DMS53 treated with DMSO at 0.1 percent for 48 hours (cell line): ENCODE results near the gene FAM217B.
"Not testable (repeated sequence)": the region's sequence is repeated elsewhere in the genome, so short reads cannot be mapped to it uniquely, and the experiment has no call there.

Experiments
- DNase-seq: peaks from one replicate; lab custom pipeline; 2025; ENCODE audit not compliant: unreplicated experiment; lab: John Stamatoyannopoulos, UW

Gene FAM217B

GRCh38 chr20:59938696-59939051, 1.5 kb upstream of the FAM217B start:
- no peak for DNase-seq

DNA sequence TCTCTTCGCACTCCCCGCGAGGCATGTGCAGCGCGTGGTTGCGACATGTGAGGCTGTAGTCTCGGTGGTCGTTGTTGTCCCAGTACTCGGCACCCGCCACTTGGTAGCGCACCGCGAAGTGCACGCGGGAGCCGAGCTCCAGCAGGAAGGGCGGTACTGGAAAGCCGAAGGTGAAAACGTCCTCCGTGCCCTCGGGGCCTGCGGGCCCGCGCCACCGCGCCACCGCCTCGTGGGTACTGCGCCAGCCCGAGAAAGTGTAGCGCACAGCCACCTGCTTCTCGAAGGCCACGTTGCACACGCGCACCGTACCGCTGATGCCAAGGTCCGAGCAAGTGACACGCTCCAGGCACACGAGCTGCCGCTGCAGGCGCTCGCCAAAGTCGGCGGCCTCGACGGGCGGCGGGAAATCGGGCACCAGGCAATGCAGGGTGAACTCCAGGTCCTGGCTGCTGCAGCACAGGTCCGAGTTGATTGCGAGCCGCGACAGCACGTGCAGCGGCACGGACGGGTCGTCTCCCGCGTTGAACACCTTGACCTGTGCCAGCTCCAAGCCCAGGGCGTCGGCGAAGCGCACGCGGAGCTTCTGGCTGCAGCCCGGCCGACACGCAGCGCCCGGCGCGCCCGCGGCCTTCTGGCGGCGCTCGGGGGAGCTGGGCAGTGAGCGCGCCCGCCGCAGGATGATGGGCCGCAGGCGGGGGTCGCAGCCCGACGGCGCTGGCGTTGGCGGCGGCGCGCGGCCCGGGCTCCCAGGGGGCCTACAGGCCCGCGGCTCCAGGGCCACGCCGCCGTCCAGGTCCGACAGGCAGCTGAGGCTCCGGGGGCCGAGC, 924 bp upstream of the FAM217B start:
- DNase-seq: no peak

DNA sequence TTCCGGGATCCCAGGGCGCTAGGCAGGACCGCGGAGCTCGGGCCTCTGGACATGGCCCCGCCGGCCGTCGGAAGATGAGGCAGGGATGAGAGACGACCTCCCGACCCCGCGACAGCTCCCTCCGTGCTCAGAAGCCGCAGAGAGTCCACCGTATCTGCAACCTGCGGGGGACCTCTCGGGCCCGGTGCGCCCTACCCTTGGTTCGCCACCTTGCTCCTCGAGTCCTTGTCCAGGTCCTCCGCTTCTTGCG, 385 bp upstream of the FAM217B start:
- no peak for DNase-seq

DNA sequence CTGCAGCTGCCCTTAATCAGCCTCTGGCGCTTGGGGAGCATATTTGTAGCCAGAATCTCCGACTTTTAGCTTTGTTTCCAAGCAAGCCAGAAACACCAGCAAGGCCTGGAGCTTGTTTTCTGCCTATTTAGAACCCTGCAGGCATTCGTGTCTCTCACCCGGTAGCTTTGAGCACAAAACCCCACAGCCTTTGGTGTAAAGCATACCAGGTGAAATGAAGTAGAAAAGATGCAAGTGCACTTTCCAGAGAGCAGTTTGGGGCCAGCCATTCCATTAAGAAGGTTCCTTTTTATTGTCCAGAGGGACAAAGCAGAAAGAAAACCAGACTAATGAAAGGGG, 736 bp downstream of the FAM217B start:
- no peak for DNase-seq

GRCh38 chr20:59942245-59942644, 2.1 kb downstream of the FAM217B start:
- DNase-seq: no peak

GRCh38 chr20:59944726-59945125, 4.5 kb downstream of the FAM217B start:
- DNase-seq: no peak

DNA sequence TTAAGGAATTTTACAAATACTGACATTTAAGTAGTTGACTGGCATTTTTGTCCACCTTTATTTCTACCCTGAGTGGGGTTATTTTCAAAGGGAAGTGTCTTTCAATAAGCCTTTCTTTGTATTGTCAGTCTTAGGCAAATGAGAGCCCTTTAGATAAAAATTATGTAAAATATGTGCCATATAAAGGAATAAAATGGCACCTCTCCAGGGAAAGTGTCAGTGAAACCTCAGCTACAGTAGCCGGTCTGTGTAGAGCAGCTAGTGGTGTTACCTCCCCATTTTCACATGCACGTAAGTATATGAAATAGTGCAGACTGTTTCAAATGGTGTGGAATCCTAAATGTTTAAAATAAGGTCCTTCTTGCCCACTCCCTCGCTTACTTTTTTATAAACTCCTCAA, 5.0 kb downstream of the FAM217B start:
- no peak for DNase-seq

DNA sequence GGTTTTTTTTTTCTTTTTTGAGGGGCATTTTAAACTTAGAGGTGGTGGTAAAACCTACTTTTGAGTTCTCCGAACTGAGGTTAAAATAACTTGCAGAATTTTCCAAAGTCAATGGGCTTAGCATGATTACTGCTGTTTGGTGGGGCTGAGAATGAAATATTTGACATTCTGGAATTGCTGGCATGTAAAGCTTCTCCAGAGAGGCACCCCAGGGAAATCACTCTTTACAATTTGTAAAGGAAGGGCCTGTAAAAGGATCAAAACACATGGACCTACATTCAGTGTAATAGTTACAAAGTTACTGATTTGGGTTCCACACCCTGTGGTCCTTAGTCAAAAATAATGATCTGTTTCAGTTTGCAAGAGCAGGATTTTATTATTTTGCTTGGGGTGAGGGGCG, 5.5 kb downstream of the FAM217B start:
- no peak for DNase-seq

GRCh38 chr20:59947376-59947775, 7.2 kb downstream of the FAM217B start:
- no peak for DNase-seq

GRCh38 chr20:59948212-59948611, 8.0 kb downstream of the FAM217B start:
- no peak for DNase-seq

- peak; percentile 59 for DNase-seq
Observed at GRCh38 chr20:59948828-59949720, 8.9 kb downstream of the FAM217B start.

DNA sequence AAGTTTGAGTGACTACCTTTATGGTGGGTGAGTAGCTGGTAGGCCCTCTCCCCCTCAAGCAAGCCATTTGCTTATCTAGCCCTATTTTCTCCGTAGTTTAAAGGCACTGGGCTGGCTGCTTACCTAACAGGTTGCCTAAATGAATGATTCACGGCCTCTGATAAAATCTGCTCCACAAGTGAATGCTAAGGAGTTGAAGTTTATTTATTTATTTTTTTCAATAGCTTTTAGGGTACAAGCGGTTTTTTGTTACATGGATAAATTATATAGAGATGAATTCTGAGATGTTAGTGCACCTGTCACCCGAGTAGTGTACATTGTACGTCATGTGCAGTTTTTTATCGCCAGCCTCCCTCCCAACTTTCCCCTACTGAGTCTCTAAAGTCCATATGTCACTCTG, 9.7 kb downstream of the FAM217B start:
- no peak for DNase-seq

DNA sequence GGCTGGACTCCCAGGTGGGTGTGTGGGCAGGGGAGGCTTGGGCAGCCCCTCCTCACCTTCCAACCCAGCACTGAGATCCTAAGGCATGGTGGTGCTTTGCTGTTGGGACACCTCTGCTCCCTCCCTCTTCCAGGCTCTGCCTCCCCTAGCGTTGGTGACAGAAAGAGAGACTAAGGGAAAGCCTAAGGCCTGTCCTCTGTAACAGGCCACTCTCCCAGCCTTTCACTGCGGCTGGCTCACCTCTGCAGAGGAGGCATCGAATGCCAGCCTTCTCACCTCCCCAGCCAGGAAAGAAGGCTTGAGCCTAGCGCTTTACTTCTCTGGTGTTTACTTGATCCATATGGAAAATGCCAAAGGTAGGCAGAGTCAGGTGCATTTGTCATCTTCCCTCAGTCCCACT, 14.5 kb downstream of the FAM217B start:
- no peak for DNase-seq

- peak; percentile 60 for DNase-seq
Observed at GRCh38 chr20:59955131-59955796, 15.1 kb downstream of the FAM217B start.

- not testable (repeated sequence) for DNase-seq
Observed at GRCh38 chr20:59957568-59957967, 17.4 kb downstream of the FAM217B start.

DNA sequence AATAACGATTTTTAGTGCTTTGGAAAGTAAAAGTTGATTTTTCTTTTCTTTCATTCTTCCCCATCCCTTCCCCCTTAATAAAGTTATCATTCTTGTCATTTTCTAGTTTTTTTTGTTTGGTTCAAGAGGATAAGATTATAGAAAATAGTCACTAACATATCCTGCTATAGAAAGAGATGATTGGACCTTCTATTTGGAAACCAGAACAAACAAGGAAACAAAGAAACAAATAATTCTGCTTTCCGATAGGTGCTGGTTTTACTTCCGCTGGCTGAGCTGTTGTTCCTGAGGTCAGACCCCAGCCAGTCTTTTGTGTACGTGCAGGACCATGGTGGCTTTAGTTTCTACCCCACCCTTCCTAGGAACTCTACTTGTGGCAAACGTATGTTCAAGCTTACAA, 17.9 kb downstream of the FAM217B start, which contains the start of gene CDH26:
Gene CDH26 (plus strand): TSS at position 301 of the 400 bp plus-strand sequence. CDS start 304 bp downstream, outside the sequence.
- no peak for DNase-seq

GRCh38 chr20:59958626-59959025, 18.4 kb downstream of the FAM217B start:
- DNase-seq: peak; percentile 21

DNA sequence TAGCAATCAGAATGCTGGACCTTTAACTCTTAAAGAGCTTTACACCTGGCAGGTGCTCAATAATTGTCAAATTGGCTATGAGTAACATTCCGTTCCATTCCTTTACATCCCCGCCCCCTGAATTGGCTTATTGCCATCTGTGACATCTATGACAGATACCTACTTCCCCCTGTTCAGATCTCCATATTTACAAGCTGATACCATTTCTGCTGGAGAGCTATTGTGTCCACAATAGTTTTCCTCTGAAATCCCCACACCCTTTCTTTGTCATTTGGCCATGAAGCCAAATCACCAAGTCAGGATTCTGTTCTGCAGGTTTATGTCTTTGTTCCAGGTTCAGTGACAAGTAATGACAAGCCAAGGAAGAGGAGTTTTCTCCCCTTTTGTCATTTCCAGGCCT, 21.2 kb downstream of the FAM217B start:
- no peak for DNase-seq

GRCh38 chr20:59962155-59962554, 22.0 kb downstream of the FAM217B start:
- no peak for DNase-seq

DNA sequence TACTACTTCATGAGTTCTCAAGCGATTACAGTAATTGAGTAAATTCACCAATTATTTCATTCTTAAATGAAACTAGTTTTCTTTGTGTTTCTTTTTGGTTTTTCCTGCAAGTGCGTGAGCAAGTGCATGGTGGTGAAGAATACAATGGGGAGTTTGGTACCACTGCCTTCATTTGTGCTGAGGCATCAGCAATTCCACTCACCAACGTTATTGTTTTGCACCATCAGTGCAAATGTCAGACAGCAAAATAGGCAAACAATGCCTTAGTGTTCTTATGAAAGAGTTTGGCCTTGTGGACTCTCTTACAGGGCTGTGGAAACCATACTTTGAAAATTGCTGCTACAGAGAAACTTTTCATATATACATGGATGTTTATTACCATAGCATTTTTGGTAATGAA, 26.2 kb downstream of the FAM217B start:
- DNase-seq: no peak

GRCh38 chr20:59971428-59971827, 31.2 kb downstream of the FAM217B start:
- no peak for DNase-seq
